RPMI7951 (cell line): ENCODE measurements around the gene ARAP3. TPM values are rescaled to one million over a fixed set of nuclear protein-coding genes. Genes with fewer than 3 reads are reported as not detected.
A peak's percentile ranks its signal among the peaks of the same experiment; 100 is the strongest.
"Not testable (repeated sequence)": the region's sequence is repeated elsewhere in the genome, so short reads cannot be mapped to it uniquely, and the experiment has no call there.

Source experiments
- DNase-seq: peaks from one replicate; pipeline ENCODE4 v3.0.0-alpha.2; 2012; ENCODE audit warnings: low read depth
- total RNA-seq: library from RNA; depleted of rRNA; stranded (reverse); fragments of >200 nt; shearing (Covaris generic); gene quantifications from 2 replicates; pipeline ENCODE4 v1.2.3, GENCODE V29; 2014; rRNA removed

Gene ARAP3, protein sequence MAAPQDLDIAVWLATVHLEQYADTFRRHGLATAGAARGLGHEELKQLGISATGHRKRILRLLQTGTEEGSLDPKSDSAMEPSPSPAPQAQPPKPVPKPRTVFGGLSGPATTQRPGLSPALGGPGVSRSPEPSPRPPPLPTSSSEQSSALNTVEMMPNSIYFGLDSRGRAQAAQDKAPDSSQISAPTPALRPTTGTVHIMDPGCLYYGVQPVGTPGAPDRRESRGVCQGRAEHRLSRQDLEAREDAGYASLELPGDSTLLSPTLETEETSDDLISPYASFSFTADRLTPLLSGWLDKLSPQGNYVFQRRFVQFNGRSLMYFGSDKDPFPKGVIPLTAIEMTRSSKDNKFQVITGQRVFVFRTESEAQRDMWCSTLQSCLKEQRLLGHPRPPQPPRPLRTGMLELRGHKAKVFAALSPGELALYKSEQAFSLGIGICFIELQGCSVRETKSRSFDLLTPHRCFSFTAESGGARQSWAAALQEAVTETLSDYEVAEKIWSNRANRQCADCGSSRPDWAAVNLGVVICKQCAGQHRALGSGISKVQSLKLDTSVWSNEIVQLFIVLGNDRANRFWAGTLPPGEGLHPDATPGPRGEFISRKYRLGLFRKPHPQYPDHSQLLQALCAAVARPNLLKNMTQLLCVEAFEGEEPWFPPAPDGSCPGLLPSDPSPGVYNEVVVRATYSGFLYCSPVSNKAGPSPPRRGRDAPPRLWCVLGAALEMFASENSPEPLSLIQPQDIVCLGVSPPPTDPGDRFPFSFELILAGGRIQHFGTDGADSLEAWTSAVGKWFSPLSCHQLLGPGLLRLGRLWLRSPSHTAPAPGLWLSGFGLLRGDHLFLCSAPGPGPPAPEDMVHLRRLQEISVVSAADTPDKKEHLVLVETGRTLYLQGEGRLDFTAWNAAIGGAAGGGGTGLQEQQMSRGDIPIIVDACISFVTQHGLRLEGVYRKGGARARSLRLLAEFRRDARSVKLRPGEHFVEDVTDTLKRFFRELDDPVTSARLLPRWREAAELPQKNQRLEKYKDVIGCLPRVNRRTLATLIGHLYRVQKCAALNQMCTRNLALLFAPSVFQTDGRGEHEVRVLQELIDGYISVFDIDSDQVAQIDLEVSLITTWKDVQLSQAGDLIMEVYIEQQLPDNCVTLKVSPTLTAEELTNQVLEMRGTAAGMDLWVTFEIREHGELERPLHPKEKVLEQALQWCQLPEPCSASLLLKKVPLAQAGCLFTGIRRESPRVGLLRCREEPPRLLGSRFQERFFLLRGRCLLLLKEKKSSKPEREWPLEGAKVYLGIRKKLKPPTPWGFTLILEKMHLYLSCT (N-terminal part only)
- 5.3 and 5.4 TPM in 2 replicates for total RNA-seq

DNA sequence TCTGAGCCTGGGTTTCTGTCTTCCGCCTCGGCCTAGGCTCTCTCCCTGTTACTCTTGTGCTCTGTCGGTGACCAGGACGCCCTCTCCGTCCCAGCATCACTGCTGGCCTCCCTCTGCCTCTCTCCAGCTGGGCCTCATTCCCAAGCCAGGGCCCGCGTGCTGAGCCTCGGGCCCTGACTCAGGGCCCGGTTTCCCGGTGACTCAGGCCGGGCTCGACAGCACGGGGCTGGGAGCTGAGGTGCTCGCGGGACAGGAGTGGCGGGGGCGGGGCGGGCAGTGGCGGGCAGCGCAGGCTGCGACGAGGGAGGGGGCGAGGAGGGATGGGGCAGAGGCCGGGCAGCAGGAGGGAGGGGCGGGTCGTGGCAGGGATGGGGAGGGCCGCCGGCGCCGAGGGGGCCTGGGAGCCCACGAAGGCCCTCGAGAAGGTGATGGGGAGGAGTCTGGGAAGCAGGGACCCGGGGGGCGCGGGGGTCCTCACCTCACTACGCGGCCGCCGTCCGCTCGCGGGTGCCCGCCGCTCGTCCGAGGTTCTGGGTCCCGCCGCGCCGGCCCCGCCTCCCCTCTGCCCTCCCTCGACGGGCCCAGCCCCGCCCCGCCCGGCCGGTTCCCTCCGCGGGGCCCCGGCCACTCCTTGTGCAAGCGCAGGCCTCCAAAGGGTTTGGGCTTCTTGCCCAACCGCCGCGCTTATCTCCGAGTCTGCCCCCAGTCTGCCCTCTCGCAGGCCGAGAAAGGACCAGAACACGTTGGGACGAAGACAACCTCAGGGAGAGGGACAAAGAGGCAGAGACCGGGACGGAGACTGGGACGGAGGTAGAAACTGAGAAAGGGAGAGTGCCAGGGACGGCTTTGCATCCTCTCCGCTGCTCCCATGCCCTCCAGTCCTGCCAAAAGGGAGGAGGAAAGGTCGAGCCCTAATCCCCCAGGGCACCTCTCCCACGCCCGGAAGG lies at the start of gene ARAP3:
ARAP3 (minus strand) TSS at position 536 of the 947 bp plus-strand sequence. CDS start 1,744 bp downstream, outside the sequence.
- DNase-seq, result peak; percentile 92

DNA sequence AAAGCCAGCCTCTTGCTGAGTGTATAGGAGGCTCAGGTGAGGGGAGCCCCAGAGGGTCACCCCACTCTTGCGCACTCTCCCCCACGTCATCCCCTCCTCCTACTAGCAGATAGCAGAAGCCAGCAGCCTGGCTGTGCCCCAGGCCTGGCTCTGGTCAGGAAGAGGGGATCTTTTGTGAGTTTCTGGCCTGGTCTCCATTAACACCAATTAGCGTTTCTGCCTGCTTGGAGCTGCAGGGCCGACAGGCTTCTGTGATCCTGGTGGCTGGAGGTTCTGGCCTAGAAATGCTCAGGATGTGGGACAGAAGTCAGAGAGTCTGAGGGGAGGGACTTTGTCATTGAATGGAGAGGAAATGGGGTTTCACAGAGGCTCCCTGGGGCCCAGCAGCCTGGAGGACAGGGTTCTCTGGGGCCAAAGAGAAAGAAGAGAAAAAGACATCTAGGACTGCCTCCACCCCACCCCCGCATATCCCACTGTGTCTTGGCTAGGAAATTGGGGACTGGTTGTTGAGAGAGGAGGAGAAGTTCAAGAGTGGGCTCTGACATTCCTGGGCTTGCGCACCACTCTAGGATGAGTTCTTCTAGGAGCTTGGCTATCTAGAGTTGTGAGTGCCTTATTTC lies 47.5 kb upstream of the ARAP3 start:
- no peak for DNase-seq

DNA sequence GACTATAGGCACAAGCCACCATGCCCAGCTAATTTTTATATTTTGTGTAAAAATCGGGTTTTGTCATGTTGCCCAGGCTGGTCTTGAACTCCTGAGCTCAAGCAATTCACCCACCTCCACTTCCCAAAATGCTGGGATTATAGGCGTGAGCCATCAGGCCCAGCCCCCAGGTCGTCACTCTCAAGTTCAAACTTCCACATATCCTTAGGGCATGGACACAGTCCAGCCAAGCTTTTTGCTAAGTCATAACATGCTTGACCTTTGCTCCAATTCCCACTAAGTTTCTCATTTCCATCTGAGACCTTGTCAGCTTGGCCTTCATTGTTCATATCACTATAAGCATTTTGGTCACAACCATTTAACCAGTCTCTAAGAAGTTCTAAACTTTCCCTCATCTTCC lies 43.9 kb upstream of the ARAP3 start:
- DNase-seq, result peak; percentile 81

DNA sequence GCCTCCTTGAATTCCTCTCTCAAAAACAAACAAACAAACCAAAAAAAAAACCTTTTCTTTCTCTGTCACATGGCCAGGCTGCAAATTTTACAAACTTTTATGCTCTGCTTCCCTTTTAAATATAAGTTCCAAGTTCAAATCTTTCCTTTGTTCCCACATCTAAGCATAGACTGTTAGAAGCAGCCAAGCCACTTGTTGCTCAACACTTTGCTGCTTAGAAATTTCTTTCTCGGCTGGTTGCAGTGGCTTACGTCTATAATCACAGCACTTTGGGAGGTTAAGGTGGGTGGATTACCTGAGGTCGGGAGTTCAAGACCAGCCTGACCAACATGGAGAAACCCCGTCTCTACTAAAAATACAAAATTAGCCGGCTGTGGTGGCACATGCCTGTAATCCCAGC lies 43.1 kb upstream of the ARAP3 start:
- DNase-seq, result not testable (repeated sequence)

DNA sequence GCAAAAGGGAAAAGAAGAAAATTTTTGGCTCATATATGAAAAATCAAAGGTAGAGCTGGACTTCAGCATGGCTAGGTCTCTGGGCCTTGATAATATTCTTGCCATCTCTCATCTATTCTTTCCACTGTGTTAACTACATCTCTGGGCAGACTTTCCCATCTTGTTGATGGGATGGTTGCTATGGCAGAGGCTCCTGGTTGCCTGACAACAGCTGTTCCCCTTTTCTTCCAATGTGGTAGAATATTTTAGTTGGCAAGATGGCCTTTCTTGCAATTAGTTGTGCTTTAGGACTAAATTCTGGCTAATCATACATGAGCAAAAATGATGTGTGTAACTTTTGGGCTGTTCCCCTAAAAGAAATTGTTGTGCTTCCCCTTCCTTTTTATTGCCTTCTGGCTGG lies 40.2 kb upstream of the ARAP3 start:
- no peak for DNase-seq

DNA sequence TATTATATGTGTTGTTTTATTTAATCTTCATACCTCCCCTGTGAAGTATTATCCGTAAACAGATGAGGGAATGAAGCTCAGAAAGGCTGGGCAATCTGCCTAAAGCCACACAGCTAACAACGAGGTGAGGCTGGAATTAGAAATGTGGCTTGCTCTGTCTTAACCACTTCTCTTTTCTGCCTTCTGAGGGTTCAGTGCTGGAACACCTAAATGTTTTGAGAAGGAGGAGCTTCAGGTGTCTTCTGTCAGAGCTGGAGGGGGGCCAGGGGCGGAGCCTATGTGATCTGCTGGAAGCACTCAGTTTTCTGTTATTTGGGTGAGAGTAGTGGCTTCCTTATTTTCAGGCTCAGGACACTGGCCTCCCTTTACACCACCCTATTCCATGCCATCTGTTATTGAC lies 35.0 kb upstream of the ARAP3 start:
- DNase-seq, result no peak

DNA sequence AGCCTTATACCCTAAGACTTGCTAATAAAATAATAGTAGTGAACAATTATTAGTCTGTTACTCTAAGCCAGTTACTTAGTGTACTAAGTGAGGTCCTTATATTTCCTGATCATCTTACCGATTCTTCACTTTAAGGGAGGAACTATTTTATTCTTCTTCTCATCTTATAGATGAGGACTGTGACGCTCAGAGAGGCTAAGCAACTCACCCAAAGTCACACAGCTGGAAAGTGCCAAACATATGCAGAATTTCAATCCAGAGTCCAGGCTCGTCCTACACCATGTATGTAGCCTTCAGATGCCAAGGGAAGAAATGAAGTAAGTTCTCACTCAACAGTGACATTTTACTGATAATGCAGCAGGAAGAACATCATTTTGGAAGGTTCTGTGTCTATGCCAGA lies 34.4 kb upstream of the ARAP3 start:
- no peak for DNase-seq

DNA sequence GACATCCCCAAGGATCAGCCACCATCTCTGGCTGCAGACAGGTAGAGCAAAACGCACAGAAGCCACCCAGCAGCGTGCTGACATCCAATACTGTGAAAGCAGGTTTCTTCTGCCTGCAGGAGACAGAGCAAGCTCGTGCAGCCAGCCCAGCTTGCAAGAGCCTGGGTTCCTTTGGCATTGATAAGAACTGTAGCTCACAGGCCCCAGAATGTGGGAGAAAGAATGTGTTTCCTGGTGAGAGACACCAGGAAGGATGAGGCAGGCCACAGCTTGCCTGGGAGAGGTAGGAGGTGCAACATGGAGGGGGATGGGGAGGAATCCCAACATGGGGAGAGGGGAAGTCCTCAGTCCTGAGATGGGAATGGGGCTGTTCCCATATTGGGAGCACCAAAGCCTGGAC lies 34.0 kb upstream of the ARAP3 start:
- DNase-seq, result no peak

DNA sequence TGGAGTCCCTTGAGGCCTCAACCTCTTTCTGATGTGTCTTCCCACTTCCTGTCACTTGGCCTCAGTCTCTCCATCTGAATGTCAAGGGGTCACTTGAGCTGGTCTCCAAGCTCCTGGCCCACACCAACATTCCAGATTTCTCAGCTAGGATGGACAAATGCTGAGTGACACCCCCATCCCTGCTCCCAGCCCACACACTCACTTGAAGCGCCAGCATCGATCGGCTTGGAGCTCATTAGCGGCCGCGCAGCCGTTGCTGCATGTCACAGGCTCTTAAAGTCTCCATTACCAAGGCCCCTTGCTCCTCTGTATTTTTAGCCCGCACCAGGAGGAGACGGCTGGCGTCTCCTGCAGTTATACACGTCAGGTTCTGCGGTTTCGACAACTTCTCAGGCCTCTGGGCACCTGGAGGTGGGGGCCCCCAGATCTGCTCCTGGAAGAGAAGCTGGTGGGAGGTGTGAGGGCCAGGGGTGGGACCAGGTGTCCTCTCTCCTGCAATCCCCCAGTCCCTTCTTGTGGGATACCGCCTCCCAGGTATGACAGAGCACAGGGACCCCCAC lies 33.4 kb upstream of the ARAP3 start:
- DNase-seq, result no peak

DNA sequence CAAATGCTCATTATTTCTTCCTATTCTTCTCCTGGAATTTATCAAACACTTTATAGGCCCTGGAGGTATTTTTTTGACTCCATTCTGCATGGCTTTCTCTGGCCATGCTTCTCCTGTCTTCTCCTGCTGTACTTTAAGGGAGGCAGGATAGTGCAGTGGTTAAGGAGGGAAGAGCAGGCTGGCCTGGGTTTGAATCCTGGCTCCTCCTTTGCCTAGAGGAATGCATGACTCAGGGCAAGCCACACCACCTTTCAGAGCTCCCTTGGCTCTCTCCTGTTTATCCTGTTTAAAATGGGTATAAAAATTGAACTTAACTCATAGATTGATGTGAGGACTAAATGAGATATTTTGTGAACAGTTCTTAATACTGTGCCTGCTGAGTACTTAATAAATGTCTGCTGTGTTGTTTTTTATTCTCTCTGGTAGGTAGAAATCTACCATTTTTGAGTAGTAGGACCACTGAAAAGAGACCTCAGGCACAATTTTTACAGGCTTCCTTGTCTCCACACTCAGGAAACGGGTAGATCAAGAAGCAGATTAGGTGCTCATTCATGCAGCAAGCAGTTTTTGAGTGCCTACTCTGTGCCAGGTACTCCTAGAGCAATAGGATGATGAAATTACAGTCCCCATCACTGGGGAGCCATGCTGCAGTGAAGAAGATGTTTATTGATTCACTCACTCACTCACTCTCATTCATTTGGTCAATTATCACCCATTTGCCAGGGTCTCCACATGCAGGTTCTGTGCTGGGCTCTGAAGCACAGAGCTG lies 32.7 kb upstream of the ARAP3 start:
- peak; percentile 24 for DNase-seq

DNA sequence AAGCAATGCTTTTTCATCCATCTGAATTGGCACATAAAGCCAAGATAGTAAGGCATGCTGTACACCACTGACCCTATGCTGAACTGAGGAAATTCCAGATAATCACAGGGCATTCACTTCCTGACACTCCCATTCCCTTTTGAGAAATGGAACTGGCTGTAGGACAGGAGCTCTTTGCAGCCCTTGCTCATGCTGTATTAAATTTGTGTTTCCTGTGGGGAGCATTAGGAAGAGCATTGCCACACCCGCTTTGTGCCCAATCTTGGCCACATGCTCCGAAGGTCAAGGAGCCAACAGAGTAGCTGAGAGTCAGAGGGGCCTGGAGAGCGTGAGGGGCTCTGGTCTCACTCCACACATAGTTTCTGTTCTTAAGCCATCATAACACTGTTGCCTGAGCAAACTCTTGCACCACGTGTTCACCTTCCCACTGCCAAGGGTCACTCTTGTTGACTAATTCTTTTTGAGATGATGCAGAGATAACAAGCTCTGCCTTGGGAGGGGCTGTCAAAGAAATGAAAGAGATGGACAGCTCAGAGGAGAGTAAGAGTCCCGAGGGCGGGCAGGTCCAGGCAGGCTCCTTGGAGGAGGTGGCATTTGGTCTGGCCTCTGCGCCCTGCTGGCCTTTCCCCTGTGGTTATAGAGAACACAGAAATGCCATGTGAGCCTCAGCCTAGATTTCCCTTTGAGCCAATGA lies 31.7 kb upstream of the ARAP3 start:
- peak; percentile 65 for DNase-seq

DNA sequence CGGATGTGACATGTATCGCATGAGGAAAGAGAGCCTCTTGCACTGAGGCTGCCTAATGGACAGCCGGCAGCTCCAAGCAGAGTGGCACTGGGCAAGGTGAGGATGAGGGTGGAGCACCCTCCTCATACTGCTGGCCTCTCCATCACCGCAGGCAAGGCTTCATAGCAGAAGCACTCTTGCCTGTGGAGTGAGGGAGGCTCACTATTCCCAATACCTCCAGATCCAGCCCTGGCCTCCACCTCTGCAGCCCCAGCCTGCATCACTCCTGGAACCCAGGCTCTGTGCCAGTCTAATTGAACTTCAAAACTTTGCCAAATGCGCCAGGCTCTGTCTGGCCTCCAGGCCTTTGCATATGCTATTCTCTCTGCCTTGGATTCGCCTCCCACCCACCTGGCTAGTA lies 29.7 kb upstream of the ARAP3 start:
- DNase-seq, result no peak

DNA sequence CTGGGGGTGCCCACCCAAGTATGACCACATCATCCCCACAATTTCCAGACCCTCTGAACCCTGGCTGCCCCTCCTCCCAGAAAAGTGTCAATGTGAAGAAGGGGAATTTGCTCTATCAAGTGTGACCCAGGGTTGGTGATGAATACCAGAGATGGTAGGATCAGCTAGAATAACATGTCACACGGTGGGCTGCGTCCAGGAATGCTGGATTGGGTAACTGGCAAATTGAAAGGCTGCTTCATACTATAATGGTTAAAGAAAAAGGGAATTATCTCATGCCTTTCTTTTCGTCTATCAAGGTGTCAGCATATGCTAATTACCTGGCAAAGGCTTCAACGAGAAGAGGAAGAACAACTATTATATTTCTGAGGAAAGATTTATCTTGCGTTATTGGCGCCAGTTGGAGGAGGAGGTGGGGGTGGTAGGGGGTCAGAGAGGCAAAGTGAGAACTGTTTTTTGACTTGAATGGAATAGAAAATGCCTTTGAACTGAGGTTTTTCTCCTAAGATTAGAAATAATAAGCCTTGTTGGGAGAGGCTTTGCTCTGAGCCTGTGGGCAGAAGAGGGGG lies 27.8 kb upstream of the ARAP3 start:
- no peak for DNase-seq

DNA sequence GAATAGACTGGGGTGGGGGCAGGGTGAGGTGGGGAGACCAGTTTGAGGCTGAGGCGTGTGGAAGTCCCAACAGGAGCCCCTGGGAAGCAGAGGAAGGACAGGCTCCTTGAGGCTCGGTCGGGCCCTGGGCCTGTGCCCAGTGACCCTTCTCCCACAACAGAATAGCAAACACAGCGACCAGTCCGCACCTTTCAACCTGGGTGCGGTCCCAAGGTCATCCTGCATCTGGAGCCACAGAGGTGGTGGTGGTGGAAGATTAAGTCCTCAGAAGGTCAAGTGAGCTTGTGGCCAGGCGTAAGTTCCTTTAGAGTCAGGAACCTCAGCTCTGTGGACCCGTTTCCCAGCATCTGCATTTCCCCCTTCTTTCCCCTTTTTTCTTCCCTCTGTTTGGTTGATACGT lies 26.0 kb upstream of the ARAP3 start:
- DNase-seq, result no peak

DNA sequence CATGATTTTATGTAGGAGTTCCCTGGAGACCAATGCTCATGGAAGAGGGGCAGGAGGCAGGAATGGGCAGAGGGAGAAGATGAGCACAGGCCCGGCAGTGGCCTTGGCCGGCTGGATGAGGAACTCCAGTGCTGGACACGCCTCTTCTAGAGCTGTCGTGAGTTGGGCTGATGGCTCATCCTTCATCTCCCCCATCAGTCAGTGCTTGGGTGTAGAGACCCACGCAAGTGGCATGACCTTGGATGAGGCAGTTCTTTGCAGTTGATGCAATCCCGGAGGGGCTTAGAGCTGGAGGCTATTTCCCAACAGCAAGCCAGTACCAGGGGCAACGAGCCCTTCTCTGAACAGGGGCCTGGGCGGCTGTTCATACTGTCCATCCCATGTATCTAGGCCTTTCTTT lies 25.5 kb upstream of the ARAP3 start:
- no peak for DNase-seq

DNA sequence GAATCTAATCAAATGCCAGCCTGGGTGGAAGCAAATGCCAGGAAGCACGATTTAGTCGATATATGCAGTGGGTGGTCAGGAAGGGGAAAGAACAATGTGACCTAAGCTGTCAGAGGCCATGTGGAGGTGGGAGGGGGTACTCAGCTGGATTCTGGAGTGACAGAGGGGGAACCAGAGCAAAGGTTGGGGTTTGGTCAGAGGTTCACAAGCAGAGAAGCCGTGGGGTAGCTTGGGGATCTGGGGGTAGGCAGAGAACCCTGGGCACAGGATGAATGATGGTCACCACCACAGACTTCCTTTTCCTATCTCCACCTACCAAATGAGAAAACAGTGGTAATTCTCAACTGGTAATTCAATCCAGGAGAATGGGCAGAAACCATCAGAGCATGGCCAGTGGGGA lies 24.1 kb upstream of the ARAP3 start:
- DNase-seq, result no peak

DNA sequence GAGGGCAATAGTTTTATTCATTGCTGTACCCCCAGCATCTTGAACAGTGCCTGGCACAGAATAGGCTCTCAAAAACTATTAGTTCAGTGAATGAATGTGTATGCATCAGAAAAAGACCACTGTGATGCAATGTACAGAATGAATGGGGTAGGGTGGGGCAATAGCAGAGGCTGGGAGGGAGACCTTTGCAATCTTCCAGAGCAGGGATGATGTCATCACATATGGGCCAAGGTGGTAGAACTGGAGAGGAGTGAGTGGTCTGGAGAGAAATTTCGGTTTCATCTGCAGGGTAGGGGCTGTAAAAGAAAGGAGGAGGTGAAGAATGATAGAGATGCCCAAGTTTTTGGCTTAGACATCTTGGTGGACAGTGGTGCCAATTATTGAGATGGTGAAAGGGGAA lies 23.4 kb upstream of the ARAP3 start:
- no peak for DNase-seq

DNA sequence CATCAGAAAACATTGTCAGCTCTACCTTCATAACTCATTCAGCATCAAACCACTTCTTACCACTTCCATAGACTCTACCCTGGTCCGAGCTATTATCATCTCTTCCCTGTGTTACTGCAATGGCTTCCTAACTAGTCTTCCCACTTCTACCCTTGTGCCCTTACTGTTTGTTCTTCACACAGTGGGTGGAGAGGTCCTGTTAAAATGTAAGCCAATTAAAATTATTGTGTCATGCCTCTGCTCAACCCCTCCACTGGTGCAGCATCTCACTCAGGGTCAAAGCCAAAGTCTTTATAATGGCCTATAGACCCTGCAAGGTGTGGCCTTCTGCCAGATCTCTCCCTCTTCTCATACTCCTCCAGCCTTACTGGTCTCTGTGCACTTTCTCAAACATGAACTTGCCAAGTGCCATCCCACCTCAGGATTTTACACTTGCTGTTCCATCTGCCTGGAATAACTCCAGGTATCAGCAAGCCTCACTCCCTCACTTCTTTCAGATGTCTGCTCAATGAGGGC lies 22.8 kb upstream of the ARAP3 start:
- DNase-seq, result no peak
